Measurements from ENCODE around the gene SUSD3.

SUSD3 gene

GRCh38 chr9:93127395-93127911 is 69.0 kb downstream of the SUSD3 start:
- no peak for DNase-seq

- no peak for DNase-seq
Observed at GRCh38 chr9:93128011-93128714, 69.7 kb downstream of the SUSD3 start.

- no peak for DNase-seq
Observed at GRCh38 chr9:93128715-93129224, 70.3 kb downstream of the SUSD3 start.

- DNase-seq: no peak
Observed at GRCh38 chr9:93129286-93129685, 70.8 kb downstream of the SUSD3 start.

- no peak for DNase-seq
Observed at GRCh38 chr9:93129691-93130500, 71.4 kb downstream of the SUSD3 start.

GRCh38 chr9:93130861-93131481 is 72.5 kb downstream of the SUSD3 start:
- DNase-seq: no peak

- no peak for DNase-seq
Observed at GRCh38 chr9:93131599-93132286, 73.2 kb downstream of the SUSD3 start.

GRCh38 chr9:93132287-93132927 is 73.9 kb downstream of the SUSD3 start:
- no peak for DNase-seq

GRCh38 chr9:93132946-93133680 is 74.6 kb downstream of the SUSD3 start:
- no peak for DNase-seq

GRCh38 chr9:93133681-93134014 is 75.1 kb downstream of the SUSD3 start:
- DNase-seq: no peak

- DNase-seq: no peak
Observed at GRCh38 chr9:93134015-93134739, 75.7 kb downstream of the SUSD3 start, which contains the start of gene NINJ1. Gene NINJ1 (minus strand): TSS chr9:93134251. CDS start chr9:93134217, 34 bp downstream.
